Measurements from ENCODE around the gene PCDH9.
"Not testable (repeated sequence)": the region's sequence is repeated elsewhere in the genome, so short reads cannot be mapped to it uniquely, and the experiment has no call there.

The PCDH9 gene

GRCh38 chr13:66624302-66624701, 605.8 kb downstream of the PCDH9 start:
- DNase-seq = no peak

GRCh38 chr13:66623129-66623820, 606.9 kb downstream of the PCDH9 start:
- no peak for DNase-seq

GRCh38 chr13:66621906-66622447, 608.2 kb downstream of the PCDH9 start:
- DNase-seq = not testable (repeated sequence)

- DNase-seq = no peak
Observed at GRCh38 chr13:66618702-66619101, 611.4 kb downstream of the PCDH9 start.

- DNase-seq = no peak
Observed at GRCh38 chr13:66617786-66618185, 612.4 kb downstream of the PCDH9 start.

GRCh38 chr13:66612983-66613382, 617.2 kb downstream of the PCDH9 start:
- DNase-seq = no peak

- no peak for DNase-seq
Observed at GRCh38 chr13:66586489-66586888, 643.6 kb downstream of the PCDH9 start.

GRCh38 chr13:66585669-66586203, 644.4 kb downstream of the PCDH9 start:
- DNase-seq = no peak

GRCh38 chr13:66581675-66582074, 648.5 kb downstream of the PCDH9 start:
- no peak for DNase-seq

GRCh38 chr13:66578305-66578704, 651.8 kb downstream of the PCDH9 start:
- DNase-seq = no peak

- no peak for DNase-seq
Observed at GRCh38 chr13:66577358-66577757, 652.8 kb downstream of the PCDH9 start.

- DNase-seq = no peak
Observed at GRCh38 chr13:66576381-66576780, 653.8 kb downstream of the PCDH9 start.

- no peak for DNase-seq
Observed at GRCh38 chr13:66574606-66575005, 655.5 kb downstream of the PCDH9 start.

GRCh38 chr13:66567899-66568612, 662.1 kb downstream of the PCDH9 start:
- DNase-seq = no peak

- no peak for DNase-seq
Observed at GRCh38 chr13:66565279-66565678, 664.9 kb downstream of the PCDH9 start.

GRCh38 chr13:66563076-66563475, 667.1 kb downstream of the PCDH9 start:
- no peak for DNase-seq

- no peak for DNase-seq
Observed at GRCh38 chr13:66562054-66562453, 668.1 kb downstream of the PCDH9 start.

GRCh38 chr13:66560991-66561390, 669.1 kb downstream of the PCDH9 start:
- no peak for DNase-seq

- no peak for DNase-seq
Observed at GRCh38 chr13:66560189-66560588, 669.9 kb downstream of the PCDH9 start.

- DNase-seq = no peak
Observed at GRCh38 chr13:66559093-66559492, 671.0 kb downstream of the PCDH9 start.

- DNase-seq = peak; percentile 50
Observed at GRCh38 chr13:66558506-66558905, 671.6 kb downstream of the PCDH9 start.

GRCh38 chr13:66557357-66557756, 672.8 kb downstream of the PCDH9 start:
- DNase-seq = no peak

GRCh38 chr13:66556306-66556705, 673.8 kb downstream of the PCDH9 start:
- DNase-seq = no peak

- no peak for DNase-seq
Observed at GRCh38 chr13:66553391-66553790, 676.7 kb downstream of the PCDH9 start.

All from RPMI8226 (cell line).